Effector memory CD4-positive, alpha-beta T cell (primary cell): ENCODE measurements around the gene KLHL15.

Source experiments
- DNase-seq, 3 donors: peaks; one replicate each; pipeline ENCODE4 v3.0.0-alpha.2; 2020
- H3K27ac ChIP-seq: 2 replicates; pipeline ENCODE4 v1.7.0; 2013; ENCODE audit warnings: mild to moderate bottlenecking, low read length, moderate library complexity; ENCODE audit not compliant: insufficient read depth, poor library complexity, severe bottlenecking
- H3K27me3 ChIP-seq: replicated peaks from 2 replicates; pipeline ENCODE4 v1.7.0; 2013; ENCODE audit warnings: mild to moderate bottlenecking, low read length; ENCODE audit not compliant: insufficient read depth, control insufficient read depth, poor library complexity, severe bottlenecking
- H3K36me3 ChIP-seq: 2 replicates; pipeline ENCODE4 v1.7.0; 2013; ENCODE audit warnings: mild to moderate bottlenecking, low read length, moderate library complexity; ENCODE audit not compliant: control insufficient read depth, insufficient read depth
- H3K4me1 ChIP-seq: 2 replicates; pipeline ENCODE4 v1.7.0; 2013; ENCODE audit warnings: low read length, mild to moderate bottlenecking; ENCODE audit not compliant: control insufficient read depth, insufficient read depth, poor library complexity, severe bottlenecking
- H3K4me3 ChIP-seq: 2 replicates; pipeline ENCODE4 v1.7.0; 2013; ENCODE audit warnings: low read length, low read depth, mild to moderate bottlenecking; ENCODE audit not compliant: insufficient read depth, poor library complexity, severe bottlenecking
- H3K9me3 ChIP-seq: 2 replicates; pipeline ENCODE4 v1.7.0; 2013; ENCODE audit warnings: mild to moderate bottlenecking, low read length, moderate library complexity; ENCODE audit not compliant: control insufficient read depth

KLHL15 gene

GRCh38 chrX:23935106-23935505, 91.9 kb downstream of the KLHL15 start:
- DNase-seq = no peak
- Histone ChIP-seq H3K27me3 (no peaks in the 10 kb centered on the region), H3K4me1 (no peaks in the 10 kb centered on the region), H3K4me3 (no peak overlapping the region), H3K27ac (no peak overlapping the region), H3K36me3 (no peaks in the 10 kb centered on the region), H3K9me3 (no peaks in the 10 kb centered on the region)
